ENCODE results near the gene HLTF.

DNA sequence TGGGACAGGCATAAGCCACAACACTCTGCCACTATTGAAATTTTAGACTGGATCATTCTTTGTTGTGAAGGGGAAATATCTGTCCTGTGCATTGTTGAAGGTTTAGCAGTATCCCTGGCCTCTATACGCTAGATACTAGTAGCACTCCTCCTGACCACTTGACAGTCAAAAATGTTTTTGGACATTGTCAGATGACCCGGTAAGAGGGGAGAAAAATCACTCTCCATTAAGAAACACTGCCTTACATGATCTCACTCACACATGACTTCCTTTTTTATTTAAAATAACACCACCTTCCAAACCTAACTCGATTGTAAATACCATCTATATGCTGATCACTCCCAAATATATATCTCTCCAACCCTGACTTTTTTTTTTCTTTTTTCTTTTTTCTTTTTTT, 15.3 kb upstream of the HLTF start:
- TF ChIP-seq, protein P1, sequence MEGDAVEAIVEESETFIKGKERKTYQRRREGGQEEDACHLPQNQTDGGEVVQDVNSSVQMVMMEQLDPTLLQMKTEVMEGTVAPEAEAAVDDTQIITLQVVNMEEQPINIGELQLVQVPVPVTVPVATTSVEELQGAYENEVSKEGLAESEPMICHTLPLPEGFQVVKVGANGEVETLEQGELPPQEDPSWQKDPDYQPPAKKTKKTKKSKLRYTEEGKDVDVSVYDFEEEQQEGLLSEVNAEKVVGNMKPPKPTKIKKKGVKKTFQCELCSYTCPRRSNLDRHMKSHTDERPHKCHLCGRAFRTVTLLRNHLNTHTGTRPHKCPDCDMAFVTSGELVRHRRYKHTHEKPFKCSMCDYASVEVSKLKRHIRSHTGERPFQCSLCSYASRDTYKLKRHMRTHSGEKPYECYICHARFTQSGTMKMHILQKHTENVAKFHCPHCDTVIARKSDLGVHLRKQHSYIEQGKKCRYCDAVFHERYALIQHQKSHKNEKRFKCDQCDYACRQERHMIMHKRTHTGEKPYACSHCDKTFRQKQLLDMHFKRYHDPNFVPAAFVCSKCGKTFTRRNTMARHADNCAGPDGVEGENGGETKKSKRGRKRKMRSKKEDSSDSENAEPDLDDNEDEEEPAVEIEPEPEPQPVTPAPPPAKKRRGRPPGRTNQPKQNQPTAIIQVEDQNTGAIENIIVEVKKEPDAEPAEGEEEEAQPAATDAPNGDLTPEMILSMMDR (IDR thresholded peaks at IDR 0.05) = no peak
- TF ChIP-seq EP300 (IDR thresholded peaks at IDR 0.05) = no peak

All from esophagus muscularis mucosa (tissue), 3 donors.